Hematopoietic multipotent progenitor cell treated with erythropoietin and hydrocortisone succinate and interleukin-3 and kit ligand, for 15 days (in vitro differentiated cells): ENCODE data around the gene KBTBD3.
"Not testable (repeated sequence)": the region's sequence is repeated elsewhere in the genome, so short reads cannot be mapped to it uniquely, and the experiment has no call there.

Experiments
- DNase-seq: peaks from one replicate; pipeline ENCODE4 v3.0.0-alpha.2; 2015; ENCODE audit warnings: low spot score

KBTBD3 gene

DNA sequence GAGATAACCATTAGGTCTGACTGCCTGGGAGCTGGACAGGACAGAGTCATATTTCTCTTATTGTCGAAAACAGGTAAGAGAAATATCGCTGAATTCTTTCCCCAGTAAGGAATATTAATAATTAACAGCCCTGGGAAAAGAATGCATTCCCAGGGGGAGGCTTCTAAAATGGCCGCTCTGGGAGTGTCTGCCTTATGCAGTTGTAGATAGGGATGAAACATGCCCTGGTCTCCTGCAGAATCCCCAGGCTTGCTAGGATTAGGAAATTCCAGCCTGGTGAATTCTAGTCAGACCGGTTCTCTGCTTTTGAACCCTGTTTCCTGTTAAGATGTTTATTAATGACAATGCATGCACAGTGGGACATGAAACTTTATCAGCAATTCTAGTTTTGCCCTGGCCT is 74.1 kb downstream of the KBTBD3 start:
- not testable (repeated sequence) for DNase-seq

DNA sequence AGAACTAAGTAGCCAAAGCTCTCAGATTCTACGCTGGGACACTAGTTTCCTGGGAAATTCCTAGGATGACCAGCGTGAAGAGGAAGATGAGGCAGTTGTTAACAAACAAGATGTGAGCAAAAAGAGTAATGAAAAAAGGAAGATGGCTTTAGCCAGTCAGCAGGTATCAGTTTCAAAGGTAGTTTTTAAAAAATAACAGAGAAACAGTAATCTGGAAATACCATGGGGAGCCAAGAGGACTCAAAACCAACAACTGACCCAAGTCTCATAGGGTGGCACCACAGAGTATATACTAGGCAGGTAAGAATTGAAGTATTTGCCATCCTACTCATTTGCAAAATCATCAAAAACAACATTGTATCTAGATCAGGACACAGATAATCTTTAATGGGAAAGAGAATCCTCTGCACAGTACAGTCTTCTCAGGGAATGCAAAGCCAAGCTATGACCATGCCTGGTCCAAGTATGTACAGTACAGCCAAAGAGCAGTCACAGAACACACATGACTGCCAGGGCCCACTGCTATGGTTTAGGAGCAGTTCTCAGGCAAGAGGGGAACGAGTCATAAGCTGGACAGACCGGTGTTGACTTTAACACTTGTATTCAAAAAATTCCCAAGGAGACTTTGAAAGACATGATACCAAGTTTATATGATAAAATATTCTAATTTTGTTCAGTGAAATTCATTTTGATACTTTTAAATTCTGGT is 75.7 kb downstream of the KBTBD3 start:
- no peak for DNase-seq
